ENCODE measurements around the gene ZGPAT. TPM values are rescaled to one million over a fixed set of nuclear protein-coding genes. Genes with fewer than 3 reads are reported as not detected.

Gene ZGPAT
- total and polyA plus RNA-seq, 2 of the 8 experiments (the other 6 are each of a cell fraction or from before 2014, with no cell fraction given), result 14.5 to 21.4 TPM

GRCh38 chr20:63741354-63741675, 33.5 kb downstream of the ZGPAT start:
- TF ChIP-seq YY1 (IDR thresholded peaks at IDR 0.05; ENCODE audit: low read depth, low read length) (peak; percentile 86), CREB1 (IDR thresholded peaks at IDR 0.05) (no peak)
- no peak for DNase-seq (ENCODE audit: low read depth in 1 of 2, low spot score in 2 of 2)
- H3K4me1 ChIP-seq (replicated peaks in 1 of 4; ENCODE audit: control insufficient read depth in 3 of 4, insufficient read depth in 4 of 4, low read length in 3 of 4), result peaks cover 0 to 20% (median 11%) of the 10 kb centered on the region in 4 experiments; a peak in 6 of 7 replicates
- H3K36me3 ChIP-seq (ENCODE audit: control insufficient read depth in 2 of 4, insufficient read depth in 4 of 4, low read length in 3 of 4), result peaks cover 0 to 10% (median 6%) of the 10 kb centered on the region in 4 experiments; a peak in 3 of 8 replicates
- H3K79me1 ChIP-seq (ENCODE audit: low read depth, low read length), result no peaks in the 10 kb centered on the region
- no peaks in the 10 kb centered on the region for H3K79me2 ChIP-seq (ENCODE audit: control insufficient read depth in 1 of 2, insufficient read depth in 2 of 2, low read length in 2 of 2)
- H3K4me2 ChIP-seq (ENCODE audit: insufficient read depth in 1 of 2, low read depth in 2 of 2, low read length in 2 of 2), result peak overlapping the region; percentile 70 to 75
- H2AK5ac ChIP-seq (ENCODE audit: low read depth, low read length), result no peak overlapping the region
- no peak overlapping the region for H3K56ac ChIP-seq (replicated peaks; ENCODE audit: insufficient read length, low read depth, low read length)
- H4K5ac ChIP-seq (ENCODE audit: insufficient read length, low read depth, low read length), result no peak overlapping the region
- no peak overlapping the region for H2BK120ac ChIP-seq (replicated peaks; ENCODE audit: low read depth, low read length)
- H3K4me3 ChIP-seq (ENCODE audit: extremely low read depth in 1 of 4, insufficient read depth in 2 of 4, low read depth in 3 of 4, low read length in 4 of 4), result peak overlapping the region in 2 of 4 experiments; percentile 49 to 83; a peak in 3 of 8 replicates
- H3K9me3 ChIP-seq (ENCODE audit: insufficient read depth in 2 of 2, low read depth in 1 of 2, low read length in 1 of 2), result no peaks in the 10 kb centered on the region
- H3K27ac ChIP-seq (ENCODE audit: low read depth, low read length), result no peak overlapping the region
- no peak overlapping the region; a peak in 1 of 7 replicates for H3K9ac ChIP-seq (replicated peaks in 1 of 4; ENCODE audit: extremely low read depth in 1 of 4, low read depth in 3 of 4, low read length in 3 of 4)
- no peak overlapping the region for H3K14ac ChIP-seq (ENCODE audit: insufficient read length)
- peak overlapping the region; percentile 78 for H2BK5ac ChIP-seq (ENCODE audit: low read depth, low read length)
- ChIA-PET POLR2A (ENCODE audit: partially characterized antibody) (interaction anchor here (1.0 to 2.6 kb wide), 8 partner anchors 9 to 219 kb away, joined by 3 to 23 read pairs (median 6); partner anchors contain the start of genes ARFRP1, RTEL1, TPD52L2 and ZGPAT), CTCF (ENCODE audit: partially characterized antibody) (interaction anchor here (0.6 to 2.2 kb wide), 11 partner anchors 14 to 264 kb away, joined by 3 to 18 read pairs (median 4); partner anchors contain the start of gene TPD52L2)
- H4K91ac ChIP-seq (replicated peaks; ENCODE audit: insufficient read length, low read length), result no peak overlapping the region
- H3K23me2 ChIP-seq (ENCODE audit: low read depth, low read length), result peaks cover 13% of the 10 kb centered on the region; the same call in 1 of the 2 replicates
- H2AFZ ChIP-seq (ENCODE audit: low read length), result no peak overlapping the region
- H3K4ac ChIP-seq (replicated peaks; ENCODE audit: insufficient read length, low read depth, low read length), result no peak overlapping the region
- H3K23ac ChIP-seq (ENCODE audit: insufficient read length), result no peak overlapping the region
- peak overlapping the region; percentile 60 for H3K18ac ChIP-seq (ENCODE audit: extremely low read depth, low read length)
- H4K8ac ChIP-seq (ENCODE audit: extremely low read depth, insufficient read depth, low read length), result no peak overlapping the region
- peak overlapping the region; percentile 46; the same call in 1 of the 2 replicates for H2BK15ac ChIP-seq (ENCODE audit: low read length)
- FAIRE-seq, result no peak
- H2BK12ac ChIP-seq (ENCODE audit: low read depth, low read length), result no peak overlapping the region
- WGBS, 2 experiments (ENCODE audit: extremely low coverage in 1 of 2, insufficient coverage in 1 of 2, insufficient read length in 1 of 2, insufficient replicate concordance in 2 of 2, low coverage in 1 of 2, low lambda C conversion rate in 2 of 2, missing lambda C conversion rate in 1 of 2), result 52% methylated on average over 6 of the region's 6 CpGs; no CpG with 5 or more reads in 1 of the 2 experiments
- peaks cover 0 to 12% (median 8%) of the 10 kb centered on the region in 4 experiments; a peak in 4 of 7 replicates for H3K27me3 ChIP-seq (replicated peaks in 1 of 4; ENCODE audit: control insufficient read depth in 3 of 4, extremely low read depth in 1 of 4, insufficient read depth in 3 of 4, low read length in 3 of 4)
- H2BK20ac ChIP-seq (ENCODE audit: low read length), result no peak overlapping the region
- peaks cover 0 to 10% of the 10 kb centered on the region in 2 experiments for H4K20me1 ChIP-seq (replicated peaks in 1 of 2; ENCODE audit: control insufficient read depth in 1 of 2, insufficient read depth in 2 of 2, low read length in 2 of 2)

All from H1 (cell line).